Type B pancreatic cell (in vitro differentiated cells): ENCODE measurements around the gene FOXN4. TPM values are rescaled to one million over a fixed set of nuclear protein-coding genes. Genes with fewer than 3 reads are reported as not detected.

Source experiments
- DNase-seq: peaks from one replicate; pipeline ENCODE4 v3.0.0; 2021; ENCODE audit warnings: mixed read lengths; ENCODE audit not compliant: unreplicated experiment; ENCODE audit errors: extremely low spot score
- H3K27ac Mint-ChIP-seq: 2 replicates; pipeline ENCODE4 v1.8.0; 2021; ENCODE audit warnings: mild to moderate bottlenecking, mixed read lengths
- H3K27me3 Mint-ChIP-seq: 2 replicates; pipeline ENCODE4 v1.8.0; 2021; ENCODE audit warnings: mixed read lengths
- H3K36me3 Mint-ChIP-seq: 2 replicates; pipeline ENCODE4 v1.8.0; 2021; ENCODE audit warnings: mixed read lengths
- H3K4me1 Mint-ChIP-seq: one replicate; pipeline ENCODE4 v1.8.0; 2021; ENCODE audit warnings: mixed read lengths; ENCODE audit not compliant: unreplicated experiment
- H3K4me3 Mint-ChIP-seq: 2 replicates; pipeline ENCODE4 v1.8.0; 2021; ENCODE audit warnings: mild to moderate bottlenecking, mixed read lengths
- H3K9me3 Mint-ChIP-seq: 2 replicates; pipeline ENCODE4 v1.8.0; 2021; ENCODE audit warnings: mixed read lengths
- total RNA-seq: library from RNA; stranded (reverse); gene quantifications from 2 replicates; pipeline ENCODE4 v1.2.1, GENCODE V29; 2021; ENCODE audit warnings: low replicate concordance
- TF ChIP-seq, protein P1 (sequence below): fragments of 200-600 bp; sonication (generic); conservative IDR thresholded peaks from 2 replicates; pipeline ENCODE4 v1.5.0; 2021; ENCODE audit warnings: antibody characterized with exemption, mild to moderate bottlenecking

FOXN4 gene
- total RNA-seq, 1 donor from 2014 or later: 2.6 TPM

DNA sequence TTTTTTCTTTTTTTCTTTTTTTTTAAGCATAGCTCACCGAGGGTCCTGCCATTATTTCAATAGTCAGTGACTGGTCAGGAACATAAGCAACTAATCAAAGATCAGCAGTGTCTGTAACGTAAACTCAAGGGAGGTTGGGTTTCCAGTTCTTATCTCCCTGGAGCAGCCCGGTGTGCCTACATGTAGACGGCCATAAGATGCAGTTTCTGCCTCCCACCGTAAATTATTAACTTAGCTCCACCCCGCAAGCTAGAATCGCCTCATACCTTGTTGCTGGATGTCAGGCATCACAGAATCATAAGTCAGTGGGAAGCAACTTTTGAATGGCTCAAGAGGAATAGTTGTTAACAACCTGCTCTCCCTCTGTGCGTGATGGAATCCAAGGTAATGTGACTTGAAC is 38.5 kb upstream of the FOXN4 start, which contains the start of gene MYO1H:
TSS of gene MYO1H (plus strand) at position 312 of the 400 bp plus-strand sequence. CDS start at position 373, 61 bp downstream.
- peaks cover 19% of the 10 kb centered on the region for H3K27me3 Mint-ChIP-seq
- no peak within 1 kb of the TSS for H3K4me3 Mint-ChIP-seq
- H3K9me3 Mint-ChIP-seq: no peaks in the 10 kb centered on the region
- TF ChIP-seq, protein P1, sequence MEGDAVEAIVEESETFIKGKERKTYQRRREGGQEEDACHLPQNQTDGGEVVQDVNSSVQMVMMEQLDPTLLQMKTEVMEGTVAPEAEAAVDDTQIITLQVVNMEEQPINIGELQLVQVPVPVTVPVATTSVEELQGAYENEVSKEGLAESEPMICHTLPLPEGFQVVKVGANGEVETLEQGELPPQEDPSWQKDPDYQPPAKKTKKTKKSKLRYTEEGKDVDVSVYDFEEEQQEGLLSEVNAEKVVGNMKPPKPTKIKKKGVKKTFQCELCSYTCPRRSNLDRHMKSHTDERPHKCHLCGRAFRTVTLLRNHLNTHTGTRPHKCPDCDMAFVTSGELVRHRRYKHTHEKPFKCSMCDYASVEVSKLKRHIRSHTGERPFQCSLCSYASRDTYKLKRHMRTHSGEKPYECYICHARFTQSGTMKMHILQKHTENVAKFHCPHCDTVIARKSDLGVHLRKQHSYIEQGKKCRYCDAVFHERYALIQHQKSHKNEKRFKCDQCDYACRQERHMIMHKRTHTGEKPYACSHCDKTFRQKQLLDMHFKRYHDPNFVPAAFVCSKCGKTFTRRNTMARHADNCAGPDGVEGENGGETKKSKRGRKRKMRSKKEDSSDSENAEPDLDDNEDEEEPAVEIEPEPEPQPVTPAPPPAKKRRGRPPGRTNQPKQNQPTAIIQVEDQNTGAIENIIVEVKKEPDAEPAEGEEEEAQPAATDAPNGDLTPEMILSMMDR: no peak
- H3K4me1 Mint-ChIP-seq: peaks cover 5% of the 10 kb centered on the region
- no peak for DNase-seq
- no peak within 1 kb of the TSS for H3K27ac Mint-ChIP-seq
- no peaks in the 10 kb centered on the region for H3K36me3 Mint-ChIP-seq

DNA sequence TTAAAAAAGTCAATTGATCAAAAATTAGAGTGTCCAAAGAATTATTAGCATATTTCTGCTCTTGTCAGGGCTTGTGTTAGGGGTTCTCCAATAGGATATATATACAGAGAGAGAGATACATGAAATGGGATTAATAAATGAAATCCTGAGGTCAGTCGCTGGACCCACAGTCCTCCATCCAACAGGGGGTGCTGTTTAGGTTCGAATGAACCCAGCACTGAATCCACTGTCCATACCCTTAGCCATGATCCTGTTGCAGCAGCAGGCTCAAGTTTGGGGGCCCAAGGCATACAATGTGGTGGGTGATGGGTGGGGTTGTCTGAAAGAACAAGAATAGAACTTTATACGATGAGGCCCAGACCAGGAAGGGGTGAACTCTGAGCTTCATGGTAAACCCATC is 37.8 kb upstream of the FOXN4 start:
- peaks cover 5% of the 10 kb centered on the region for H3K4me1 Mint-ChIP-seq
- no peak overlapping the region for H3K4me3 Mint-ChIP-seq
- H3K27me3 Mint-ChIP-seq: peaks cover 13% of the 10 kb centered on the region
- TF ChIP-seq, protein P1: no peak
- no peak overlapping the region for H3K27ac Mint-ChIP-seq
- DNase-seq: no peak
- no peaks in the 10 kb centered on the region for H3K36me3 Mint-ChIP-seq
- no peaks in the 10 kb centered on the region for H3K9me3 Mint-ChIP-seq

DNA sequence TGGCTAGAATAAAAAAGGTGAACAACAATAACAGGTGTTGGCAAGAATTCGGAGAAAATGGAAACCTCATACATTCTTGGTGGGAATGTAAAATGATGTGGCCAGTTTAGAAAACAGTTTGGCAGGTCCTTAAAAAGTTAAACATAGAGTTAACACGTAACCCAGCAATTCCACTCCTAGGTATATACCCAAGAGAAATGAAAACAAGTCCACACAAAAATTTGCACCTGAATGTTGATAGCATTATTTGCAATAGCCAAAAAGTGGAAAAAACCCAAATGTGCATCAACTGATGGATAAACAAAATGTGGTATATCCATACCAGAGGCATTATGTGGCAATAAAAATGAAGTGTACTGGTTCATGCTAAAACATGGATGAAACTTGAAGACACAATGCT is 36.3 kb upstream of the FOXN4 start:
- DNase-seq: no peak
- peaks cover 13% of the 10 kb centered on the region for H3K27me3 Mint-ChIP-seq
- peaks cover 5% of the 10 kb centered on the region for H3K4me1 Mint-ChIP-seq
- H3K4me3 Mint-ChIP-seq: no peak overlapping the region
- no peaks in the 10 kb centered on the region for H3K36me3 Mint-ChIP-seq
- no peak overlapping the region for H3K27ac Mint-ChIP-seq
- H3K9me3 Mint-ChIP-seq: no peaks in the 10 kb centered on the region
- TF ChIP-seq, protein P1: no peak

DNA sequence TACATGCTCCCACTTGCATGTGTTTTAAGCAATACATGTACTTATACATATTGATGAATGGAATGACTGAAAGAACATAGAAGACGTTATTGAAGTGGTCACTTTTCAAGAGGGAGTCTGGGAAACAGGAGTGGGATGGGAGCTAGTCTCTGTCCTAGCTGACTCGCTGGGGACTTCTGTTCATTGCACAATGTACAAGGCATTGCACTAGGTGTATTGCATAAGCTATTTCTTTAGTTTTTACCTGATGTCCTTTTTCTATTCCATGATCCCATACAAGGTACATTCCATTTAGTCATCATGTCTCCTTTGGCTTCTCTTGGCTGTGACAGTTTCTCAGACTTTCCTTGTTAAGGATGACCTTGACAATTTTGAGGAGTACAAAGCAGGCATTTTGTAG is 34.6 kb upstream of the FOXN4 start:
- TF ChIP-seq, protein P1: no peak
- H3K9me3 Mint-ChIP-seq: no peaks in the 10 kb centered on the region
- no peak overlapping the region for H3K4me3 Mint-ChIP-seq

DNA sequence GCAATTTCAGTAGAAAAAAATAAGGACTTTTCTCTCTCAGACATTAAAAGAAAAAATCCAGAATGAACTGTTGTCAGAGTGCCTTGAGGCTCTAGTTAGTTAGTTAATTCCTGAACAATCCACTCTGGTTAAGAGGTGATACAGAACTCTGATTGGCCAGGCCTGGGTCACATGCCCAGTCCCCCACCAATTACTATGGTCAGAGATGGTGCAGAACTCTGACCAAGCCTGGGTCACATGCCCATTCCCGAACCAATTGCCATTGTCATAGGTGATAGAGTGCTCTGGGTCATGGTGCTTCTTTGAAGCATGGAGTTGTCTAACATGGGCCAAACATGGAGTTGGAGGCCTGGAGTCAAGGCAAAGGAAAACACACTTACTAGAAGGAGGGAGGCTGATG is 27.5 kb upstream of the FOXN4 start:
- H3K27me3 Mint-ChIP-seq: peaks cover 11% of the 10 kb centered on the region
- no peak for DNase-seq
- H3K9me3 Mint-ChIP-seq: no peaks in the 10 kb centered on the region
- no peaks in the 10 kb centered on the region for H3K36me3 Mint-ChIP-seq
- no peak overlapping the region for H3K4me3 Mint-ChIP-seq
- H3K4me1 Mint-ChIP-seq: peaks cover 5% of the 10 kb centered on the region
- no peak overlapping the region for H3K27ac Mint-ChIP-seq
- TF ChIP-seq, protein P1: no peak

More for the DNA sequence above, 34.6 kb upstream of the FOXN4 start:
- no peak for DNase-seq
- H3K36me3 Mint-ChIP-seq: no peaks in the 10 kb centered on the region
- no peak overlapping the region for H3K27ac Mint-ChIP-seq
- H3K4me1 Mint-ChIP-seq: peaks cover 5% of the 10 kb centered on the region
- peaks cover 15% of the 10 kb centered on the region for H3K27me3 Mint-ChIP-seq

DNA sequence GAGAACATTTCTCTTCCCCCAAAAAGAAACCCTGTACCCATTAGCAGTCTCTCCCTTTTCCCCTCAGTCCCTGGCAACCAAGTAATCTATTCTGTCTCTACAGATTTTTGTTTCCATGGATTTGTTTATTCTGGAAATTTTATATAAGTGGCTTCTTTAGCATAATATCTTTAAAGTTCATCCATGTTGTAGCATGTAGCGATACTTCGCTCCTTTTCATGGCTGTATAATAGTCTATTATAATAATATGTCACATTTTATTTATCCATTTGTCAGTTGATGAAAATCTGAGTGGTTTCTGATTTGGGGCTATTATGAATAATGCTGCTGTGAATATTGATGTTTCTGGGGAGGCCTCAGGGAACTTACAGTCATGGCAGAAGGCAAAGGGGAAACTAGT is 25.8 kb upstream of the FOXN4 start:
- H3K36me3 Mint-ChIP-seq: no peaks in the 10 kb centered on the region

More for the DNA sequence above, 25.8 kb upstream of the FOXN4 start:
- Mint-ChIP-seq H3K27me3 (peaks cover 13% of the 10 kb centered on the region), H3K4me3 (no peak overlapping the region), H3K4me1 (peaks cover 18% of the 10 kb centered on the region), H3K9me3 (no peaks in the 10 kb centered on the region), H3K27ac (no peak overlapping the region)
- TF ChIP-seq, protein P1: no peak
- no peak for DNase-seq
